Gastrocnemius medialis (tissue), 4 donors: ENCODE data around the gene RPP14.

ENCODE experiments used
- CTCF ChIP-seq, 5 experiments: fragments of 450-650 bp in 3 of 5; fragments of 200-600 bp in 2 of 5; sonication (generic) in 2 of 5; IDR thresholded peaks in 4 of 5; conservative IDR thresholded peaks in 1 of 5; 1 replicate in 4 of 5; 2 replicates in 1 of 5; pipeline ENCODE4 v1.5.1; 2016 to 2019; ENCODE audit warnings: antibody characterized with exemption in 5 of 5, mild to moderate bottlenecking in 3 of 5, moderate library complexity in 3 of 5
- POLR2A ChIP-seq, 2 donors: fragments of 450-650 bp; IDR thresholded peaks; one replicate each; pipeline ENCODE4 v1.6.1; 2017; ENCODE audit warnings: antibody characterized with exemption in 2 of 2, mild to moderate bottlenecking in 2 of 2, moderate library complexity in 2 of 2

GRCh38 chr3:58322793-58323192 lies 16.7 kb downstream of the RPP14 start:
- TF ChIP-seq CTCF (IDR thresholded peaks at IDR 0.05 in 4 of 5, conservative IDR thresholded peaks at IDR 0.05 in 1 of 5) (no peak), POLR2A (IDR thresholded peaks at IDR 0.05) (no peak)
